Measurements from ENCODE around the gene ZFR. TPM values are rescaled to one million over a fixed set of nuclear protein-coding genes. Genes with fewer than 3 reads are reported as not detected.
A peak's percentile ranks its signal among the peaks of the same experiment; 100 is the strongest.

ZFR gene
- total and polyA plus RNA-seq, 7 experiments from 2014 or later: 53.4 to 91.9 (median 58.9) TPM

- H3K9me3 Mint-ChIP-seq: no peaks in the 10 kb centered on the region
- H3K27me3 Mint-ChIP-seq: no peaks in the 10 kb centered on the region
- POLR2A ChIA-PET: no interaction called here
- ATAC-seq (no peak), DNase-seq (no peak)
- peaks cover 9 to 38% (median 22%) of the 10 kb centered on the region in 5 donors for H3K36me3 Mint-ChIP-seq
- Histone ChIP-seq H3K4me3 (ENCODE audit: low read length) (no peak overlapping the region), H3K9me3 (ENCODE audit: control insufficient read depth in 2 of 3, low read length in 3 of 3) (no peaks in the 10 kb centered on the region), H3K4me1 (ENCODE audit: control insufficient read depth in 2 of 2, insufficient read depth in 2 of 2, low read length in 2 of 2) (no peaks in the 10 kb centered on the region), H3K27me3 (ENCODE audit: control insufficient read depth in 2 of 2, insufficient read depth in 2 of 2, low read length in 2 of 2) (no peaks in the 10 kb centered on the region), H3K36me3 (ENCODE audit: control insufficient read depth in 2 of 3, insufficient read depth in 3 of 3, low read length in 3 of 3) (peaks cover 0 to 65% (median 0%) of the 10 kb centered on the region in 3 experiments), H3K27ac (ENCODE audit: low read depth, low read length) (no peak overlapping the region)
- H3K27ac Mint-ChIP-seq: peak overlapping the region in 2 of 9 donors; percentile 2 to 15
- CTCF ChIA-PET: no interaction called here
- peaks cover 0 to 15% (median 0%) of the 10 kb centered on the region in 7 donors for H3K4me1 Mint-ChIP-seq
- no peak overlapping the region for H3K4me3 Mint-ChIP-seq
- intact Hi-C loops (cut with micrococcal nuclease): loop anchor here in 1 of 2 donors (5.0 kb wide), 1 partner anchor 213 kb away; no protein-coding TSS in a partner anchor
Observed at GRCh38 chr5:32384621-32385020, 59.9 kb downstream of the ZFR start.

GRCh38 chr5:32383586-32383985 lies 61.0 kb downstream of the ZFR start:
- Histone ChIP-seq H3K27me3 (ENCODE audit: control insufficient read depth in 2 of 2, insufficient read depth in 2 of 2, low read length in 2 of 2) (no peaks in the 10 kb centered on the region), H3K9me3 (ENCODE audit: control insufficient read depth in 2 of 3, low read length in 3 of 3) (no peaks in the 10 kb centered on the region), H3K36me3 (ENCODE audit: control insufficient read depth in 2 of 3, insufficient read depth in 3 of 3, low read length in 3 of 3) (peaks cover 0 to 62% (median 0%) of the 10 kb centered on the region in 3 experiments), H3K4me3 (ENCODE audit: low read length) (no peak overlapping the region), H3K4me1 (ENCODE audit: control insufficient read depth in 2 of 2, insufficient read depth in 2 of 2, low read length in 2 of 2) (no peaks in the 10 kb centered on the region), H3K27ac (ENCODE audit: low read depth, low read length) (no peak overlapping the region)
- ChIA-PET POLR2A (no interaction called here), CTCF (interaction anchor here (1.0 kb wide), 1 partner anchor 207 kb away, joined by 3 read pairs; no protein-coding TSS in a partner anchor)
- H3K4me3 Mint-ChIP-seq: no peak overlapping the region
- no peak overlapping the region for H3K27ac Mint-ChIP-seq
- ATAC-seq (no peak), DNase-seq (no peak)
- no peaks in the 10 kb centered on the region for H3K9me3 Mint-ChIP-seq
- peaks cover 0 to 7% (median 0%) of the 10 kb centered on the region in 7 donors for H3K4me1 Mint-ChIP-seq
- H3K27me3 Mint-ChIP-seq: no peaks in the 10 kb centered on the region
- intact Hi-C loops (cut with micrococcal nuclease): loop anchor here in 1 of 2 donors (5.0 kb wide), 1 partner anchor 214 kb away; no protein-coding TSS in a partner anchor
- peaks cover 6 to 39% (median 15%) of the 10 kb centered on the region in 5 donors for H3K36me3 Mint-ChIP-seq

- no peak overlapping the region for H3K27ac ChIP-seq (ENCODE audit: low read depth, low read length)
- intact Hi-C loops (cut with micrococcal nuclease): loop anchor here in 1 of 2 donors (5.0 kb wide), 1 partner anchor 214 kb away; no protein-coding TSS in a partner anchor
- no peaks in the 10 kb centered on the region for H3K4me1 ChIP-seq (ENCODE audit: control insufficient read depth in 2 of 2, insufficient read depth in 2 of 2, low read length in 2 of 2)
- no peak overlapping the region for H3K4me3 ChIP-seq (ENCODE audit: low read length)
- peaks cover 0 to 59% (median 0%) of the 10 kb centered on the region in 3 experiments for H3K36me3 ChIP-seq (ENCODE audit: control insufficient read depth in 2 of 3, insufficient read depth in 3 of 3, low read length in 3 of 3)
- DNase-seq (no peak), ATAC-seq (no peak)
- Mint-ChIP-seq H3K9me3 (no peaks in the 10 kb centered on the region), H3K27ac (no peak overlapping the region), H3K36me3 (peaks cover 3 to 36% (median 12%) of the 10 kb centered on the region in 5 donors), H3K27me3 (no peaks in the 10 kb centered on the region), H3K4me3 (no peak overlapping the region), H3K4me1 (peaks cover 0 to 4% (median 0%) of the 10 kb centered on the region in 7 donors)
- no peaks in the 10 kb centered on the region for H3K27me3 ChIP-seq (ENCODE audit: control insufficient read depth in 2 of 2, insufficient read depth in 2 of 2, low read length in 2 of 2)
- no peaks in the 10 kb centered on the region for H3K9me3 ChIP-seq (ENCODE audit: control insufficient read depth in 2 of 3, low read length in 3 of 3)
- ChIA-PET CTCF (interaction anchor here (1.0 kb wide), 1 partner anchor 207 kb away, joined by 3 read pairs; no protein-coding TSS in a partner anchor), POLR2A (no interaction called here)
Observed at GRCh38 chr5:32383065-32383464, 61.5 kb downstream of the ZFR start.

- peaks cover 0 to 43% (median 0%) of the 10 kb centered on the region in 3 experiments for H3K36me3 ChIP-seq (ENCODE audit: control insufficient read depth in 2 of 3, insufficient read depth in 3 of 3, low read length in 3 of 3)
Observed at GRCh38 chr5:32379421-32379820, 65.1 kb downstream of the ZFR start.

GRCh38 chr5:32378966-32379365 lies 65.6 kb downstream of the ZFR start:
- ChIA-PET CTCF (no interaction called here), POLR2A (no interaction called here)
- Mint-ChIP-seq H3K27ac (peak overlapping the region in 1 of 9 donors; percentile 43), H3K9me3 (no peaks in the 10 kb centered on the region), H3K4me1 (peaks cover 0 to 4% (median 0%) of the 10 kb centered on the region in 7 donors), H3K27me3 (no peaks in the 10 kb centered on the region), H3K36me3 (peaks cover 0 to 40% (median 9%) of the 10 kb centered on the region in 5 donors), H3K4me3 (no peak overlapping the region)
- Histone ChIP-seq H3K36me3 (ENCODE audit: control insufficient read depth in 2 of 3, insufficient read depth in 3 of 3, low read length in 3 of 3) (peaks cover 0 to 45% (median 0%) of the 10 kb centered on the region in 3 experiments), H3K4me1 (ENCODE audit: control insufficient read depth in 2 of 2, insufficient read depth in 2 of 2, low read length in 2 of 2) (no peaks in the 10 kb centered on the region), H3K27me3 (ENCODE audit: control insufficient read depth in 2 of 2, insufficient read depth in 2 of 2, low read length in 2 of 2) (no peaks in the 10 kb centered on the region), H3K4me3 (ENCODE audit: low read length) (no peak overlapping the region), H3K27ac (ENCODE audit: low read depth, low read length) (no peak overlapping the region), H3K9me3 (ENCODE audit: control insufficient read depth in 2 of 3, low read length in 3 of 3) (no peaks in the 10 kb centered on the region)
- ATAC-seq (no peak), DNase-seq (no peak)
- intact Hi-C loops (cut with micrococcal nuclease): no loop called here

More at GRCh38 chr5:32379421-32379820, 65.1 kb downstream of the ZFR start:
- Histone ChIP-seq H3K27ac (ENCODE audit: low read depth, low read length) (no peak overlapping the region), H3K27me3 (ENCODE audit: control insufficient read depth in 2 of 2, insufficient read depth in 2 of 2, low read length in 2 of 2) (no peaks in the 10 kb centered on the region), H3K4me3 (ENCODE audit: low read length) (no peak overlapping the region), H3K9me3 (ENCODE audit: control insufficient read depth in 2 of 3, low read length in 3 of 3) (no peaks in the 10 kb centered on the region), H3K4me1 (ENCODE audit: control insufficient read depth in 2 of 2, insufficient read depth in 2 of 2, low read length in 2 of 2) (no peaks in the 10 kb centered on the region)
- Mint-ChIP-seq H3K4me1 (peaks cover 0 to 4% (median 0%) of the 10 kb centered on the region in 7 donors), H3K27ac (peak overlapping the region in 1 of 9 donors; percentile 43), H3K27me3 (no peaks in the 10 kb centered on the region), H3K4me3 (no peak overlapping the region), H3K36me3 (peaks cover under 1 to 40% (median 9%) of the 10 kb centered on the region in 5 donors), H3K9me3 (no peaks in the 10 kb centered on the region)
- POLR2A ChIA-PET: no interaction called here
- intact Hi-C loops (cut with micrococcal nuclease): no loop called here
- no peak for ATAC-seq
- no peak for DNase-seq
- CTCF ChIA-PET: interaction anchor here (1.1 kb wide), 1 partner anchor 50 kb away, joined by 3 read pairs; no protein-coding TSS in a partner anchor

GRCh38 chr5:32369542-32370155 lies 74.9 kb downstream of the ZFR start:
- Histone ChIP-seq H3K36me3 (ENCODE audit: control insufficient read depth in 2 of 3, insufficient read depth in 3 of 3, low read length in 3 of 3) (peaks cover 0 to 22% (median 6%) of the 10 kb centered on the region in 3 experiments), H3K4me3 (ENCODE audit: low read length) (no peak overlapping the region), H3K27ac (ENCODE audit: low read depth, low read length) (no peak overlapping the region), H3K9me3 (ENCODE audit: control insufficient read depth in 2 of 3, low read length in 3 of 3) (no peaks in the 10 kb centered on the region), H3K27me3 (ENCODE audit: control insufficient read depth in 2 of 2, insufficient read depth in 2 of 2, low read length in 2 of 2) (no peaks in the 10 kb centered on the region), H3K4me1 (ENCODE audit: control insufficient read depth in 2 of 2, insufficient read depth in 2 of 2, low read length in 2 of 2) (no peaks in the 10 kb centered on the region)
- H3K4me3 Mint-ChIP-seq: no peak overlapping the region
- DNase-seq: no peak
- no peak overlapping the region for H3K27ac Mint-ChIP-seq
- H3K27me3 Mint-ChIP-seq: no peaks in the 10 kb centered on the region
- intact Hi-C loops (cut with micrococcal nuclease): no loop called here
- ChIA-PET CTCF (no interaction called here), POLR2A (no interaction called here)
- no peak for ATAC-seq
- peaks cover 0 to 3% (median 0%) of the 10 kb centered on the region in 7 donors for H3K4me1 Mint-ChIP-seq
- H3K36me3 Mint-ChIP-seq: peaks cover 0 to 51% (median 23%) of the 10 kb centered on the region in 5 donors
- no peaks in the 10 kb centered on the region for H3K9me3 Mint-ChIP-seq

All from naive thymus-derived CD4-positive, alpha-beta T cell (primary cell).